HG03280 (cell line): ENCODE measurements around the gene MBL2.

Experiments used
- ATAC-seq: cut with Tn5 transposase; IDR thresholded peaks from one replicate; pipeline ENCODE4 v1.9.1; 2021; ENCODE audit warnings: mild to moderate bottlenecking, moderate library complexity; ENCODE audit not compliant: unreplicated experiment

The MBL2 gene

DNA sequence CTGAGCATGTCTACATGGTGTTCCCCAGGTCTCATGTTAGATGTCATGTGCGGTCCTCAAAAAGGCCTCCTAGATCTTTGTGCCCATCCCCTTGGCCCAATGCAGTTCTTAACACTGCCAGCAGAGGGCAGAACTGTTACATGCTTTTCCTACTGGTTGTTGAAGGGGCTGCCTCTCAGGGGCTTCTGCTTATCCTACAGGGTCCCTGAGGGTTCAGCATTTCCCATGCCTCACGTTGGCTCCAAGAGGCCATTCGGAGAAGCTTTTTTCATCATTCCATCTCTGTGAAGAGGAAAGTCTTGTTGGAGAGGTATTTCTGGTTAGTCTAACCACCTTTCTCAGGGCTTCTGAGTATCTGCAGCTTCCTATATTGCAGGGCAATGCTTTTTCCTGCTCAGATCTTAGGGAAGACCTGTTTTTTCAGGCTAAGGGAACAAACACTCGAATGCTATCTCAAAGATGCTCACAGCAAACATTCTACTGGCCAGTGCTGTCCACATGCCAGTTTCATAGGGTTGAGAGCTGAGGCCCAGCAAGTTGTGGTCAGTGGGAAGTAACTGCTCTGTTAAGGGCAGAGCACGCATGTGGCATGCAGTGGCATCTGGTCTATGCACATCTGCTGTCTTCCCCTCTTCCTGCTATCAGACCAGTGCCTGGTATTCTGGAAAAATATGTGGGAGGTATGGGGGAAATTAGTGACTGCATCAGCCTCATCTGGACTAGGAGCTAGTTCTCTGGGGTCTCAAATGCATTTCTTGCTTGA, 31.5 kb downstream of the MBL2 start:
- peak; percentile 64 for ATAC-seq

DNA sequence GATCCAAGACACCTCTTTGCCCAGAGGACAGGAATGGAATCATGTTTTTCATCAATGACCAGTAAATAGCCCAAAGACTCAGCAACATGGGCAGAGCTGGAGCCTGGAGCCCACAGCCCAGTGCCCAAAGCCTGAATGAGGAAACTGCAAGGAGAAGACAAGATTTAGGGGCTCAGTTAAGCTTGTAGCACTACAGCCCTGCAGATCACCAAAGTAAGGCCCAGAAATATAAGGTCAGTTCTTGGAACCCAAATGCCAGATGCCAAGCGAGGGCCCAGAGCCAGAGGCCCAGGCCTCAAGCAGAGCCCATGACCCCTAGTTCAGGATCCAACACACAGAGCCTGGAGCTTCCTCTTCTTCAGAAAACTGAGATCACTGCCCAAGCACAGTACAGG, 32.4 kb downstream of the MBL2 start:
- ATAC-seq: no peak

GRCh38 chr10:52739380-52740154, 33.0 kb downstream of the MBL2 start:
- ATAC-seq: no peak

GRCh38 chr10:52738951-52739350, 33.6 kb downstream of the MBL2 start:
- no peak for ATAC-seq

- no peak for ATAC-seq
Observed at GRCh38 chr10:52729271-52730104, 43.1 kb downstream of the MBL2 start.

GRCh38 chr10:52720018-52720417, 52.6 kb downstream of the MBL2 start:
- no peak for ATAC-seq
